GM08714 (cell line): Measurements from ENCODE around the gene CCDC107.

Experiments used
- H3K4me3 ChIP-seq: fragments of 200-500 bp; sonication (Bioruptor generic); 2 replicates; pipeline ENCODE4 v1.5.1; 2014; ENCODE audit warnings: mild to moderate bottlenecking, low read length, inconsistent platforms
- ZNF274 ChIP-seq: IDR thresholded peaks from 2 replicates; pipeline ENCODE4 v1.6.1; 2012; ENCODE audit warnings: mild to moderate bottlenecking, low read depth, low read length

The CCDC107 gene

GRCh38 chr9:35680331-35681105 lies 22.4 kb downstream of the CCDC107 start:
- no peak overlapping the region for H3K4me3 ChIP-seq
- no peak for TF ChIP-seq ZNF274

- H3K4me3 ChIP-seq = no peak overlapping the region
- TF ChIP-seq ZNF274 = no peak
These were observed 23.4 kb downstream of the CCDC107 start for GRCh38 chr9:35681341-35682002.

GRCh38 chr9:35682051-35682450 lies 24.0 kb downstream of the CCDC107 start:
- no peak for TF ChIP-seq ZNF274
- no peak overlapping the region for H3K4me3 ChIP-seq

GRCh38 chr9:35682520-35683315 lies 24.6 kb downstream of the CCDC107 start:
- no peak overlapping the region for H3K4me3 ChIP-seq

GRCh38 chr9:35683323-35683722 lies 25.2 kb downstream of the CCDC107 start:
- TF ChIP-seq ZNF274 = no peak
- no peak overlapping the region for H3K4me3 ChIP-seq

More at GRCh38 chr9:35682520-35683315, 24.6 kb downstream of the CCDC107 start:
- no peak for TF ChIP-seq ZNF274

- no peak for TF ChIP-seq ZNF274
- H3K4me3 ChIP-seq = no peak overlapping the region
These were observed 26.8 kb downstream of the CCDC107 start for GRCh38 chr9:35684921-35685320.

GRCh38 chr9:35685506-35685905 lies 27.4 kb downstream of the CCDC107 start:
- TF ChIP-seq ZNF274 = no peak
- no peak overlapping the region for H3K4me3 ChIP-seq

- TF ChIP-seq ZNF274 = no peak
- no peak overlapping the region for H3K4me3 ChIP-seq
These were observed 28.4 kb downstream of the CCDC107 start for GRCh38 chr9:35686222-35687203.

GRCh38 chr9:35687306-35687705 lies 29.2 kb downstream of the CCDC107 start:
- H3K4me3 ChIP-seq = no peak overlapping the region

GRCh38 chr9:35687972-35688557 lies 30.0 kb downstream of the CCDC107 start:
- TF ChIP-seq ZNF274 = no peak
- H3K4me3 ChIP-seq = no peak overlapping the region

More at GRCh38 chr9:35687306-35687705, 29.2 kb downstream of the CCDC107 start:
- no peak for TF ChIP-seq ZNF274

- TF ChIP-seq ZNF274 = no peak
- no peak overlapping the region for H3K4me3 ChIP-seq
These were observed 30.8 kb downstream of the CCDC107 start for GRCh38 chr9:35688558-35689541.
